Right forelimb (tissue), 1 donor: ENCODE measurements around the gene C1GALT1.
A peak's percentile ranks its signal among the peaks of the same experiment; 100 is the strongest.
"Not testable (repeated sequence)": the region's sequence is repeated elsewhere in the genome, so short reads cannot be mapped to it uniquely, and the experiment has no call there.

Source experiments
- DNase-seq: peaks from one replicate; pipeline ENCODE4 v3.0.0-alpha.2; 2018

C1GALT1 gene

GRCh38 chr7:7182156-7183060, at the start of gene C1GALT1:
C1GALT1 (plus strand) TSS chr7:7182544; CDS start chr7:7234320, 51,776 bp downstream.
- DNase-seq: peak; percentile 98

- no peak for DNase-seq
Measured at GRCh38 chr7:7134046-7134445, 48.3 kb upstream of the C1GALT1 start.

GRCh38 chr7:7135074-7135473, 47.3 kb upstream of the C1GALT1 start:
- no peak for DNase-seq

- DNase-seq: not testable (repeated sequence)
Measured at GRCh38 chr7:7135924-7136323, 46.4 kb upstream of the C1GALT1 start.

GRCh38 chr7:7136466-7137381, 45.6 kb upstream of the C1GALT1 start:
- DNase-seq: no peak

GRCh38 chr7:7138897-7139296, 43.4 kb upstream of the C1GALT1 start:
- DNase-seq: no peak

- not testable (repeated sequence) for DNase-seq
Measured at GRCh38 chr7:7143404-7143803, 38.9 kb upstream of the C1GALT1 start.

- DNase-seq: not testable (repeated sequence)
Measured at GRCh38 chr7:7145151-7145550, 37.2 kb upstream of the C1GALT1 start.

GRCh38 chr7:7146837-7147236, 35.5 kb upstream of the C1GALT1 start:
- no peak for DNase-seq

- no peak for DNase-seq
Measured at GRCh38 chr7:7148798-7149481, 33.4 kb upstream of the C1GALT1 start.

- no peak for DNase-seq
Measured at GRCh38 chr7:7151285-7151684, 31.1 kb upstream of the C1GALT1 start.

GRCh38 chr7:7151865-7152264, 30.5 kb upstream of the C1GALT1 start:
- DNase-seq: no peak

- no peak for DNase-seq
Measured at GRCh38 chr7:7152315-7152714, 30.0 kb upstream of the C1GALT1 start.

GRCh38 chr7:7154355-7154754, 28.0 kb upstream of the C1GALT1 start:
- DNase-seq: not testable (repeated sequence)

GRCh38 chr7:7156663-7157062, 25.7 kb upstream of the C1GALT1 start:
- no peak for DNase-seq

GRCh38 chr7:7157177-7157886, 25.0 kb upstream of the C1GALT1 start:
- no peak for DNase-seq

GRCh38 chr7:7157887-7158271, 24.5 kb upstream of the C1GALT1 start:
- no peak for DNase-seq

GRCh38 chr7:7159063-7159658, 23.2 kb upstream of the C1GALT1 start:
- DNase-seq: no peak

GRCh38 chr7:7164591-7164990, 17.8 kb upstream of the C1GALT1 start:
- DNase-seq: no peak

- no peak for DNase-seq
Measured at GRCh38 chr7:7165372-7165771, 17.0 kb upstream of the C1GALT1 start.

GRCh38 chr7:7166318-7166717, 16.0 kb upstream of the C1GALT1 start:
- no peak for DNase-seq

GRCh38 chr7:7169296-7169695, 13.0 kb upstream of the C1GALT1 start:
- no peak for DNase-seq
